ENCODE data around the gene MUC5AC.

MUC5AC gene

DNA sequence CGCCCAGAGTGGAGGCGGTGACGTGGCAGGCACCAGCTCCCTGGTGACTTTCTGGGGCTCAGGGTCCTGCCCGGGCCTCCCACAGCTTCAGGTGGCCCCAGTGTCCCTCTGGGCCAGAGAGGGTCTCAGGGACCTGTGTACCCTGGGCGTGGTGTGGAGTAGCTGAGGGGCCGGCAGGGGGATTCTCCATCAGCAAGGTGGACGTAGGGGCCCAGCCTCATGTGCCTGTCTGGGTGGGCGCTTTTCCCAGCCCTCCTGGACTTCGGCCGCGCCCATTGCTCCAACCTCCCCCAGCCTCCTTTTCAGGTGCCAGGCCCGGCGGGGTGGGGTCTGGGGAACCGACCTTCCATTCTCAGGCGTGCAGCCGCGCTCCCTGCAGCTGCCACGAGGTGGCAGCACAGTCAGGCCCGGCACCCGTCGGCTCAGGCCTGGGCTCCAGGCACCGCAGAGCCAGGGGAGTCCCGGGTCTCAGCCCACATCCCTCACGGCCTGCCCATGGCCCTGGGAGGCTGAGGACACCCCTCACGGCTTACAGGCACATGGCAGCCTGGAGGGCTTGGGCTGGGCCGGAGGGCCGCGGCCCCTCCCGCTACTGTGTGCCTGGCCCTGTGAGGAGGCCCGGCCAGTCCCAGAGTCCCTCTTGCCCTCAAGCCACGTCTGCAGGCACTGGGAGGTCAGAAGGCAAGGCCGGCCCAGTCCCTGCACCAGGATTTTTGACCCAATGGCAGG, 45.2 kb downstream of the MUC5AC start:
- DNase-seq (ENCODE audit: low spot score): peak; percentile 94
- TF ChIP-seq, protein P1, sequence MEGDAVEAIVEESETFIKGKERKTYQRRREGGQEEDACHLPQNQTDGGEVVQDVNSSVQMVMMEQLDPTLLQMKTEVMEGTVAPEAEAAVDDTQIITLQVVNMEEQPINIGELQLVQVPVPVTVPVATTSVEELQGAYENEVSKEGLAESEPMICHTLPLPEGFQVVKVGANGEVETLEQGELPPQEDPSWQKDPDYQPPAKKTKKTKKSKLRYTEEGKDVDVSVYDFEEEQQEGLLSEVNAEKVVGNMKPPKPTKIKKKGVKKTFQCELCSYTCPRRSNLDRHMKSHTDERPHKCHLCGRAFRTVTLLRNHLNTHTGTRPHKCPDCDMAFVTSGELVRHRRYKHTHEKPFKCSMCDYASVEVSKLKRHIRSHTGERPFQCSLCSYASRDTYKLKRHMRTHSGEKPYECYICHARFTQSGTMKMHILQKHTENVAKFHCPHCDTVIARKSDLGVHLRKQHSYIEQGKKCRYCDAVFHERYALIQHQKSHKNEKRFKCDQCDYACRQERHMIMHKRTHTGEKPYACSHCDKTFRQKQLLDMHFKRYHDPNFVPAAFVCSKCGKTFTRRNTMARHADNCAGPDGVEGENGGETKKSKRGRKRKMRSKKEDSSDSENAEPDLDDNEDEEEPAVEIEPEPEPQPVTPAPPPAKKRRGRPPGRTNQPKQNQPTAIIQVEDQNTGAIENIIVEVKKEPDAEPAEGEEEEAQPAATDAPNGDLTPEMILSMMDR (IDR thresholded peaks at IDR 0.05; ENCODE audit: extremely low read depth, missing control alignments): peak; percentile 98

DNA sequence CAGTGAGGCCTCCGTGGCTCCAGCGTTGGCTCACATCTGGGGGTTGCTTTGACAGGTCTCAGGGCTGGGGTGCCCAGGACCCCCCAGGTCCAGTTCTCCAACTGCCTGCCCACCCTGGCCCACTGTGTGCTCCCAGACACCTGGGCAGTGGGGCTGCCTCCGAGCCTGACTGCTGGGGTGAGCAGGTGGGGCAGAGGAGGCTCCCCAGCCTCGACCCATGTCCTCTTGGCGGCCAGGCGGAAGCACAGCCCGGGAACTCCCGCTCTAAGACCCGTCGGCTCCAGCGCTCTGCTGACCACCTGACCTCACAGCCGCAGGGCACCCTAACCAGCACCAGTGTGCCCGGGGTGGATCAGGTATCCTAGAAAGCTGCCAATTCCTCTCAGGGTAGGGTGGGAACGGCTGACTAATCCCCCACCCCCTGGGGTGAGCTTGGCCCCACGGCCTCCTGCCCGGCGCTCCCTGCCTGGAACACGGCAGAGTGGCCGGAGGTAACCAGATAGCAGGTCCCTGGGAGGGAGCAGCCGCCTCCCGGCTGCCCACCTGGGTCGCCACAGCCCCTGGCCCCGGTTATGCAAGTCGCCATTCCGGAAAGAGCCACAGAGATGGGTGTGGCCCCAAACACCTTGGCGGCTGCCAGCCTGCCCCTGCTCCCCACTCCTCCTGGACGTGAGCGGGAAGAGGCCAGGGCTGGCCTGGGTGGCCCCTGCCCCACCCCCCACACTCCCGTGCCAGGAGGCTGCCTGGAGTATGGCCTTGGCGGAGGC, 45.9 kb downstream of the MUC5AC start:
- peak; percentile 22 for DNase-seq (ENCODE audit: low spot score)
- TF ChIP-seq, protein P1 (IDR thresholded peaks at IDR 0.05; ENCODE audit: extremely low read depth, missing control alignments): no peak

DNA sequence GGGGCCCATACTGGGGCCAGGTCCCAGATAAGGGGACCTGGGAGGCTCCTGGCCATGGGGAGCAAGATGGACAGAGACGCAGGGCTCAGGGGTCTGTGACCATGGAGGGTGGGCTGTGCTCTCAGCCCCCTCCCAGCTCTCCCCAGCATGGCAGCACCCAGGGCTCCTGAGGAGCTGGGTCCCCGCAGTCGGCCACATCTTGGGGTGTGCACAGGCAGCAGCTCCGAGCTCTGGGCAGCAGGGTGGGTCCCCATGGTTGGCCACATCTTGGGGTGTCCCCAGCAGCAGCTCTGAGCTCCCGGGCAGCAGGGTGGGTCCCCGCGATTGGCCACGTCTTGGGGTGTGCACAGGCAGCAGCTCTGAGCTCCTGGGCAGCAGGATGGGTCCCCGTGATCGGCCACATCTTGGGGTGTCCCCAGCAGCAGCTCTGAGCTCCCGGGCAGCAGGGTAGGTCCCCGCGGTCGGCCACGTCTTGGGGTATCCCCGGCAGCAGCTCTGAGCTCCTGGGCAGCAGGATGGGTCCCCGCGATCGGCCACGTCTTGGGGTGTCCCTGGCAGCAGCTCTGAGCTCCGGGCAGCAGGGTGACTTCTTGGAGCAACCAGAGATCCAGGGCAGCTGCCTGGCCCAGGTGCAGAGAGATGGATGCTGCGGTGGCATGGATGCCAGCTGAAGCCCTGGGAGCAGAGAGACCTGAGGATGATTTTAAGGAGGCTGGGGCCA, 46.8 kb downstream of the MUC5AC start:
- TF ChIP-seq, protein P1 (IDR thresholded peaks at IDR 0.05; ENCODE audit: extremely low read depth, missing control alignments): no peak
- DNase-seq (ENCODE audit: low spot score): no peak

DNA sequence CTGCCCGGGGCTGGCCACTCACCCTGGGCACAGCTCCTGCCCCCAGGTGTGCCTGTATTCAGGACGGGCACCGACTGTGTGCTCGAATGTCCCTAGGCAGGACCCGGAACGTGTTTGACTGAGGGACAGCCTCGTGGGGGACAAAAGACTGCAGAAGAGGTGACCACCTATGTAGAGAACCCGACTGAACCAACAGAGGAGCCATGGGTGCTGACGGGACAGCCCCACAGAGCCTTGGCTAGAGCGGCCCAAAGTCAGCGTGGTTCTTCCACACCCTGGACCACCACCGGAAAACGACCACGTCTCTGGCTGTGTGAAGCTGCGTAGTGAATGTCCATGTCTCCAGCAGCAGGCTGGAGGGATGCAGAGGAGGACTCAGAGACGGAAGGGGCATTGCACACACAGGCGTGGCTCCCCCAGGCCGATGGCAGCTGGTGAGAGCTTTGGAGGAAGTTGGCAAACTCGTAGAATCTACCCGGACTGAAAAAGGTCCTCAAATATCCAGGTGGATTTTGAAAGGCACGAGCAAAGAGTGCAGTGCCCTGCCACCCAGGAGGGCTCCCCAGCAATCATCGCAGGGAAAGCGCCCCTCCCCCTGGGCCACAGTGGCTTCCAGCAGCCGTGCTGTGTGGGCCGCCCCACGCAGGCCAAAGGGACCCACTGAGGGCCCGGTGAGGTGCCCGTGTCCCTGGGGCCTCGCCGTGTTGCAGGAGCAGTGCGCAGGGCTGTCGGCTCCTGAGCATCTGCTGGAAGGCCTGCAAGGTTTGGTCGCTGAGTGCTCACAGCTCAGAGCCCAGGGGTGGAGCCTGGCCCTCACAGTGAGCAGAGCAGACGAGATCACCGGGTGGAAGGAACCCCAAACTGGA, 47.6 kb downstream of the MUC5AC start:
- TF ChIP-seq, protein P1 (IDR thresholded peaks at IDR 0.05; ENCODE audit: extremely low read depth, missing control alignments): no peak
- peak; percentile 29 for DNase-seq (ENCODE audit: low spot score)

DNA sequence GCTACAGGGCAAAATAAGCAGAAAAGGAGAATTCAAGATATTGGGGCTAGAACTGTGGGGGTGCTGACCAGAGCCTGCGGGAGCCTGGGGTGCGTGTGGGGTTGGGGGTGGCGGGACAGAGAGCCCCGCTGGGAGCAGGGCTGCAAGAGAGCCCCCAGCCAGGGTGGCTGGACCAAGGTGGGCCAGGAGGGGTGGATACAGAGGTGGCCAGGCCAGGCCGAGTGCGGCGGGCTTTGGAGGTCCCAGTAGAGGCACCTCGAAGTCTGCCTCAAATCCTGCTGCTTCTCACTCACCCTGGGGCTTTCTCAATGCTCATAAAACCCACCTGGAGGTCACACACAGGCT, 48.2 kb downstream of the MUC5AC start:
- DNase-seq (ENCODE audit: low spot score): no peak
- TF ChIP-seq, protein P1 (IDR thresholded peaks at IDR 0.05; ENCODE audit: extremely low read depth, missing control alignments): no peak

DNA sequence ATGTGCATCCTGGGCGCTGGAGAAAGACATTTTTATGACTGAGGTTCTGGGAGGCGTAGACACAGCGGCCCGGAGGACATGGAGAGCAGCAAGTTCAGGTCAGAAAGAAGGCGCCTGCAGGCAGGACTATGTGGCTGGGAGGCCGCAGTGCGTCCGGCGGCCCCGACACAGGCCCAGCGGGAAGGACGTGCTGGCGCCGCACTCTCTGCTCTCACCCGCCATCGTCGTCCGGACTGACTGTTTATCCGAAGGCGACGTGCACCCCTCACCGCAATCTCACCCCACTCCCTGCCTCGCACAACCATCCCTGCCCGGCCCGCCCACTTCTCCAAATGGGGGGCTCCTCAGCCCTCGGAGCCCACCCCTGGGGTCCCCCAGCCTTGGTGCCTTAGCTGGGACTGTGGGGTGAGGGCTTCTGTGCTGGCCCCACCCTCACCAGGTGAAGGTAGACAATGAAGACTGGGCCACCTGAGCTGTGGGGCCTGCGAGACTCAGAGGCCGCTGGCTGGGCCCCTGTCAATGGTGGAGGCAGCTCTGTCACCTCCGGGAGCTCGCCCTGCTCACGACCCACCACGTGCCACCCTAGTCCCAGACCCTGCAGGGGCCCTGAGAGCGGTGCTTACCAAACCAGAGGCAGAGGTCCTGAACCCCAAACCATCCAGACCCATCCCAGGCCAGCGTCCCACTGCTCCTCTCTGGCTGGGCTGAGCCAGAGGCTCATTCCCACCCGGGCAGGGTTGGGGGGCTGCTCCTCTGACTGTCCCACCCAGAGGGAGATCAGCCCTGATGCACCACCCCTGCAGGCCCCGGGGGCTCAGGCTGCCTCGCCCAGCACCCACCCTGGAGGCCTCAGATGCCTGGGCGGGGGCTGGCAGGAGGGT, 48.9 kb downstream of the MUC5AC start:
- no peak for DNase-seq (ENCODE audit: low spot score)
- TF ChIP-seq, protein P1 (IDR thresholded peaks at IDR 0.05; ENCODE audit: extremely low read depth, missing control alignments): no peak
